NCI-H1436 treated with DMSO at 0.1 percent for 48 hours (cell line): ENCODE results near the gene ZC3H12D.

Source experiments
- DNase-seq: peaks from one replicate; lab custom pipeline; 2025; lab: John Stamatoyannopoulos, UW

ZC3H12D gene

DNA sequence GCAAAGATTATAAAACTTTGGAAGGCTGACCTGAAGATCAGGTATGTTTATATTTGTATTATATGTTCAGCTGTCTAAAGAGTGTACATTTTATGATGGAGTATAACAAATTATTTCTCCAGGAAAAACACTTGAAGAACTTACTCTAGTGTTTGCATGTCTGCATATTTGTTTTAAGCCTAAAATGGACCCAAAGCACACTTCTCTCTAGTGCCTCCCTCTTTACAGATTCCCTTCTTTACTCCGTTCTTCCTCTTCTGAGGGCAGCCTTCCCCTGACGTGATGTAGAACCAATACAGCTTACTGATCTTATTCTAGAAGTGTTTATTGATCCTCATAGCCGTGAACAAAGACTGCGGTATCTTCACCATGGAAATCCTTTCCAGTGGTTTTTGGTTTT lies 70.8 kb downstream of the ZC3H12D start:
- no peak for DNase-seq

DNA sequence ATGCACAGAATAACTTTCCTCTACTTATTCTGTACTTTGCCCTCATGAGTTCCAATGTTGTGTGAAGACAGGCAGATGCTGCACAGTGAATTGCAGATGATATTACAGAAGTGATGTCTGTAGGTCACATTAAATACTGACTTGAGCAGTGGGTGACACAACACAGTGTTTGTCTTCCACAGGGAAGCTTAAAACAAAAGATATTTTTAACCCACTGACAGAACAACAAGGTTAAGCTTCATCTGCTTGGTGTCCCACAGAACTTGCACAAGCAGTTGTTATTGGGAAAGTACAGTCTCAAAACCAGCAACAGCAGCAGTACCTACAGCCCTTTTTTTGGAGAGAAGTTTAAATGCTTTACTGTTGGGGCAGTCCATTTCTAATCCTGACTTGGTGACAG lies 74.3 kb downstream of the ZC3H12D start:
- DNase-seq = no peak

DNA sequence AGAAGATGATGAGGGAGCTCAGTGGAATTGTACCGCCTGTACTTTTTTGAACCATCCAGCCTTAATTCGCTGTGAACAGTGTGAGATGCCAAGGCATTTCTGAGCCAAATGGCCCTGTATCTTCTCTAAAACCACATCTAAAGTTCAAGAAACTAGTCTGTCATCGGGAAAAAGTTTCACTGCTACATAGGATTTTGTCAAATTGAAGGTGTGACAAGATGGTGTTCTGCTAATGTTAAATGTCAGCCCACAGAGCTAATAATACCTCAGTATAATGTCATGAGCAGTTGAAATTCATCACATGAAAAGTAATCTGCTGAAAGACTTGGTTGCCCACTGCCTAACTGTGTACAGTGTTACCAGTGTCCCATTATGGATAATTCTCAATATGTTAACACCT lies 75.2 kb downstream of the ZC3H12D start:
- DNase-seq = no peak

DNA sequence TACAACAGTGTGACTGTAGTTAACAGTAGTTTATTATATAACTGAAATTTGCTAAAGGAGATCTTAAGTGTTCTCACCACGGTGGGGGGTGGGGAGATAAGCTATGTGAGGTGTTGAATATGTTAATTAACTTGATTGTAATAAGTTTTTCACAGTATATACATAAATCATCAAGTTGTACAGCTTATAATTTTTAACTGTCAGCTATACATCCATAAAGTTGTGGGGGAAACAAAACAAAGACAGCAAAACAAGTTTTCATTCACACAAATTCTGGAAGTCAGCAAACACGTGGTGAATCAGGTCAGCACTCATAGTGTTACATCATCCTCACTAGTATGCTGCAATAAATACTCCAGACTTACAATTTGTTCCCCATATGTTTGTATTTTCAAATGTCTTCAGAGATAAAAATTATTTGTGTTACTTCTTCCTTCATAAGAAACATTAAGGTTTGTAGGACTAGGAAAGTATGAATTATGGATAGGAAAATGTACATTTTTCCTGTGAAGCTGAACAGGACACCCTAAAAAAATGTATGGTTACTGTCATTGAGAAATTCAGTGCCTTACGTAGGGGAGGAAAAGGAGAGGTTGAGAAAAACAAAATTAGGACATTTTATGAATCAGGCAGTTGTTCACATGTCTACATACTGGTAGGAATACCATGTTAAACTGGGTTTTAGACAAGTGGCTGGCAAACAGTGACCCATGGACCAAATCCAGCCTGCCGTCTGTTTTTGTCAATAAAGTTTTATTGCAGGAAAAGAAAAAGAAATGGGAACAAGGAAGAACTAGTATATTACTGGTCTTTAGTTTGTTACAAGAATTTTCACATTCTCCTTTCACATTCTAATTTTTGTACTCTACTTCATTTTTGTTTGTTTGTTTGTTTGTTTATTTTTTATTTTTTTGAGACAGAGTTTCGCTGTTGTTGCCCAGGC lies 78.7 kb downstream of the ZC3H12D start:
- no peak for DNase-seq

DNA sequence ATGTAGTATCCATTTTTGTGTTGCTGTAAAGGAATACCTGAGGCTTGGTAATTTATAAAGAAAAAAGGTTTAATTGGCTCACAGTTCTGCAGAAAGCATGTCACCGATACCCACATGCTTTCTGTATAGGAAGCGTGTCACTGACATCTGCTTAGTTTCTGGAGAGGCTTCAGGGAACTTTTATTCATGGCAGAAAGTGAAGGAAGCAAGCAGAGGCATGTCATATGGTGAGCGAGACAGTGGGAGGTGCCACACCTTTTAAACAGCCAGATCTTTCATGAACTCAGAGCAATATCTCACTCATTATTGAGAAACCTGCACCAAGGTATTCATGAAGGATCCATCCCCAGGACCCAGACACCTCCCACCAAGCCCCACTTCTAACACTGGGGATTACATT lies 81.3 kb downstream of the ZC3H12D start:
- DNase-seq = no peak

DNA sequence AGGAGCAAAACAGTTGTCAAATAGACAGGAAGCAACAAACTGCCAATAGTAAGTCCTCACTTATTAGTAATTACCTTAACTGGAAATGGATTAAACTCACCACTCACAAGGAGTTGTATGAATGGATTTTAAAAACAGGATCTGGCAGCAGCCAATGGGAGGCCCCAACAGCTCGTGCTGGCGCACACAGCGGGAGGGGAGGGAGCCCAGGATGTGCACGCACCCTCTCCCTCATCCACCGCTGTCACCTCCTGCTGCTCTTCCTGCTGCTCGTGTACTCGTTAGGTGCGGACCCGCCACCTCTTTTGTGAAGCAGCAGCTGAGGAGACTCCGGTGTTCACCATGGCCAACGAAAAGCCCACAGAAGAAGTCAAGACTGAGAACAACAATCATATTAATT lies 84.8 kb downstream of the ZC3H12D start, which contains the start of gene SUMO4:
TSS of gene SUMO4 (plus strand) at position 213 of the 400 bp plus-strand sequence. CDS start at position 343, 130 bp downstream.
- no peak for DNase-seq

GRCh38 chr6:149397384-149397783 lies 87.4 kb downstream of the ZC3H12D start:
- no peak for DNase-seq
